ENCODE data around the gene SERPINA1. TPM values are rescaled to one million over a fixed set of nuclear protein-coding genes. Genes with fewer than 3 reads are reported as not detected.

The SERPINA1 gene
- total RNA-seq, 1 experiment from 2014 or later = 10.5 TPM

GRCh38 chr14:94343238-94344005 is 45.0 kb downstream of the SERPINA1 start:
- intact Hi-C loops (cut with micrococcal nuclease) = no loop called here
- no TSS peak for BruUV-seq (replicated peaks)
- no peak overlapping the region for H3K4me2 ChIP-seq (ENCODE audit: low read length)

GRCh38 chr14:94342334-94342934 is 46.0 kb downstream of the SERPINA1 start:
- peak overlapping the region; percentile 51 for H3K27ac ChIP-seq (ENCODE audit: low read length)
- H3K4me2 ChIP-seq (ENCODE audit: low read length) = peak overlapping the region; percentile 9; the same call in 1 of the 2 replicates
- H2AFZ ChIP-seq (ENCODE audit: low read length) = no peak overlapping the region
- TF ChIP-seq EZH2phosphoT487 (IDR thresholded peaks at IDR 0.05; ENCODE audit: borderline replicate concordance, low read length) = no peak
- no peak for TF ChIP-seq CTCF (conservative IDR thresholded peaks at IDR 0.05; ENCODE audit: low read depth, low read length)
- no peak for TF ChIP-seq EZH2 (IDR thresholded peaks at IDR 0.05; ENCODE audit: low read length, unreplicated experiment)
- no peaks in the 10 kb centered on the region for H3K36me3 ChIP-seq (ENCODE audit: low read depth, low read length)
- no peak overlapping the region for H3K4me3 ChIP-seq (ENCODE audit: low read length)
- H3K27me3 ChIP-seq (ENCODE audit: low read length) = no peaks in the 10 kb centered on the region
- no peaks in the 10 kb centered on the region for H3K9me3 ChIP-seq (ENCODE audit: low read length)
- no TSS peak for BruUV-seq (replicated peaks)
- H3K79me2 ChIP-seq (ENCODE audit: low read length) = no peaks in the 10 kb centered on the region
- DNase-seq = peak; percentile 93
- CTCF ChIA-PET = no interaction called here
- peak; percentile 70 for ATAC-seq
- H4K20me1 ChIP-seq (ENCODE audit: low read length) = no peaks in the 10 kb centered on the region
- peaks cover 27% of the 10 kb centered on the region for H3K4me1 ChIP-seq (ENCODE audit: insufficient read depth, low read length)
- intact Hi-C loops (cut with micrococcal nuclease) = no loop called here
- no peaks in the 10 kb centered on the region for H3F3A ChIP-seq (ENCODE audit: low read length, unreplicated experiment)
- POLR2A ChIA-PET (ENCODE audit: unreplicated experiment) = no interaction called here
- no peaks in the 10 kb centered on the region for H3K9me2 ChIP-seq (replicated peaks; ENCODE audit: low read length)
- no peak overlapping the region for H3K9ac ChIP-seq (ENCODE audit: low read length)

More at GRCh38 chr14:94343238-94344005, 45.0 kb downstream of the SERPINA1 start:
- H3K36me3 ChIP-seq (ENCODE audit: low read depth, low read length) = no peaks in the 10 kb centered on the region
- H3K9me3 ChIP-seq (ENCODE audit: low read length) = no peaks in the 10 kb centered on the region
- H3K79me2 ChIP-seq (ENCODE audit: low read length) = no peaks in the 10 kb centered on the region
- TF ChIP-seq EZH2phosphoT487 (IDR thresholded peaks at IDR 0.05; ENCODE audit: borderline replicate concordance, low read length) = no peak
- no peak for TF ChIP-seq EZH2 (IDR thresholded peaks at IDR 0.05; ENCODE audit: low read length, unreplicated experiment)
- no peak for TF ChIP-seq CTCF (conservative IDR thresholded peaks at IDR 0.05; ENCODE audit: low read depth, low read length)
- ChIA-PET CTCF (no interaction called here), POLR2A (ENCODE audit: unreplicated experiment) (no interaction called here)
- H3K4me3 ChIP-seq (ENCODE audit: low read length) = no peak overlapping the region
- H3K9ac ChIP-seq (ENCODE audit: low read length) = no peak overlapping the region
- H2AFZ ChIP-seq (ENCODE audit: low read length) = no peak overlapping the region
- no peak for ATAC-seq
- no peaks in the 10 kb centered on the region for H4K20me1 ChIP-seq (ENCODE audit: low read length)
- no peak for DNase-seq
- no peaks in the 10 kb centered on the region for H3K27me3 ChIP-seq (ENCODE audit: low read length)
- H3K9me2 ChIP-seq (replicated peaks; ENCODE audit: low read length) = no peaks in the 10 kb centered on the region
- no peak overlapping the region for H3K27ac ChIP-seq (ENCODE audit: low read length)
- peaks cover 27% of the 10 kb centered on the region for H3K4me1 ChIP-seq (ENCODE audit: insufficient read depth, low read length)
- no peaks in the 10 kb centered on the region for H3F3A ChIP-seq (ENCODE audit: low read length, unreplicated experiment)
